Testis (tissue), 2 donors: ENCODE data around the gene PEX26.
"Not testable (repeated sequence)": the region's sequence is repeated elsewhere in the genome, so short reads cannot be mapped to it uniquely, and the experiment has no call there.

Experiments
- CTCF ChIP-seq, 3 experiments: fragments of 450-650 bp in 2 of 3; fragments of 200-600 bp in 1 of 3; sonication (generic) in 1 of 3; IDR thresholded peaks; one replicate each; pipeline ENCODE4 v1.5.1; 2016 to 2019; ENCODE audit warnings: antibody characterized with exemption in 3 of 3, mild to moderate bottlenecking in 2 of 3, moderate library complexity in 1 of 3
- POLR2A ChIP-seq: fragments of 450-650 bp; IDR thresholded peaks from one replicate; pipeline ENCODE4 v1.6.1; 2017; ENCODE audit warnings: antibody characterized with exemption, mild to moderate bottlenecking, moderate library complexity

DNA sequence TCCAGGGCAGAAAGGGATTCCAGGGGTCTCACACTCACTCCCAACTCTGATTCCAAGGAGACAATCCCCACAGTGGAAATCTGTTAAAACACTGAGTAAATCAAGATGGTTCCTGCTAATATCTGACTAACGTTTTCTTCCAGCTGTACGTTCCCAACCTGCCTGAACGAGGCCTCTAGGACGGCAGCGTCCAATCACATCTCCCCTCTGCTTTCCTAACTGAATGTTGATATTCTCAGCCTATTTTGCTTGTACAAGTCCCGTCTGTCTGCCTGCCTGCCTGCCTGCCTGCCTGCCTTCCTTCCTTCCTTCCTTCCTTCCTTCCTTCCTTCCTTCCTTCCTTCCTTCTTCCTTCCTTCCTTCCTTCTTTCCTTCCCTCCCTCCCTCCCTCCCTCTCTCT is 14.1 kb upstream of the PEX26 start:
- TF ChIP-seq CTCF (IDR thresholded peaks at IDR 0.05); POLR2A: not testable (repeated sequence)
